Measurements from ENCODE around the gene ORM2. TPM values are rescaled to one million over a fixed set of nuclear protein-coding genes. Genes with fewer than 3 reads are reported as not detected.

Gene ORM2
- total RNA-seq, 1 experiment from 2014 or later: 0.59 TPM

- H3K4me2 ChIP-seq (ENCODE audit: low read length): no peak overlapping the region
- POLR2A ChIA-PET: no interaction called here
- no peaks in the 10 kb centered on the region for H4K20me1 ChIP-seq (ENCODE audit: insufficient read depth)
- no peak overlapping the region for H3K4me3 ChIP-seq (replicated peaks in 1 of 2; ENCODE audit: low read depth in 1 of 2, low read length in 2 of 2)
- DNase-seq (ENCODE audit: low read depth, low spot score): no peak
- no peaks in the 10 kb centered on the region for H3K9me3 ChIP-seq (ENCODE audit: control insufficient read depth in 1 of 2, insufficient read depth in 1 of 2, low read depth in 1 of 2, low read length in 2 of 2)
- H3K27ac ChIP-seq (ENCODE audit: low read depth, low read length): no peak overlapping the region
- intact Hi-C loops (cut with micrococcal nuclease): no loop called here
- H3K36me3 ChIP-seq (ENCODE audit: control insufficient read depth in 1 of 2, insufficient read depth in 2 of 2, low read length in 2 of 2): peaks cover 0 to 6% of the 10 kb centered on the region in 2 experiments; a peak in 1 of 4 replicates
- H3K9me2 ChIP-seq (ENCODE audit: insufficient read depth): no peaks in the 10 kb centered on the region
- CTCF ChIA-PET: interaction anchor here (0.9 to 1.6 kb wide), 2 partner anchors 8 to 217 kb away, joined by 4 to 6 read pairs; no protein-coding TSS in a partner anchor
- no peak overlapping the region for H3K9ac ChIP-seq (ENCODE audit: low read length)
- H3K79me2 ChIP-seq (ENCODE audit: insufficient read depth, low read length): no peaks in the 10 kb centered on the region
- no peaks in the 10 kb centered on the region for H3K4me1 ChIP-seq (ENCODE audit: control insufficient read depth in 1 of 2, insufficient read depth in 2 of 2, low read length in 2 of 2)
- TF ChIP-seq SIN3A (IDR thresholded peaks at IDR 0.05; ENCODE audit: low read depth): no peak
- TF ChIP-seq MAX (IDR thresholded peaks at IDR 0.05): no peak
- no peak for TF ChIP-seq SP1 (IDR thresholded peaks at IDR 0.05; ENCODE audit: low read depth)
- H2AFZ ChIP-seq (ENCODE audit: low read depth, low read length, poor library complexity, severe bottlenecking): no peak overlapping the region
- H3K27me3 ChIP-seq (ENCODE audit: insufficient read depth, low read length): no peaks in the 10 kb centered on the region
- RAD21 ChIA-PET (ENCODE audit: low non-redundant PET in 1 of 2, low total read pairs in 2 of 2, uncharacterized antibody in 2 of 2, unreplicated experiment in 2 of 2): no interaction called here
- BruUV-seq (replicated peaks): no TSS peak
- no peak for ATAC-seq
Observed at GRCh38 chr9:114299286-114300152, 30.1 kb upstream of the ORM2 start.

GRCh38 chr9:114300153-114300845, 29.4 kb upstream of the ORM2 start:
- TF ChIP-seq YY1 (IDR thresholded peaks at IDR 0.05; ENCODE audit: extremely low read depth, insufficient replicate concordance, low read depth, low read length): no peak
- TF ChIP-seq JUND (IDR thresholded peaks at IDR 0.05): no peak
- TF ChIP-seq POLR2A (IDR thresholded peaks at IDR 0.05; ENCODE audit: borderline replicate concordance, extremely low read depth, insufficient read depth, insufficient read length): no peak
- no peak for TF ChIP-seq TCF7L2 (IDR thresholded peaks at IDR 0.05; ENCODE audit: borderline replicate concordance, extremely low read depth, insufficient read depth, insufficient read length)
- no peak for TF ChIP-seq CEBPB (IDR thresholded peaks at IDR 0.05; ENCODE audit: low read depth)
- DNase-seq (ENCODE audit: low read depth, low spot score) (no peak), ATAC-seq (no peak)
- ChIA-PET POLR2A (no interaction called here), CTCF (interaction anchor here (0.9 to 1.6 kb wide), 2 partner anchors 9 to 218 kb away, joined by 4 to 6 read pairs; no protein-coding TSS in a partner anchor), RAD21 (ENCODE audit: low non-redundant PET in 1 of 2, low total read pairs in 2 of 2, uncharacterized antibody in 2 of 2, unreplicated experiment in 2 of 2) (no interaction called here)
- no peaks in the 10 kb centered on the region; a peak in 1 of 4 replicates for H3K36me3 ChIP-seq (ENCODE audit: control insufficient read depth in 1 of 2, insufficient read depth in 2 of 2, low read length in 2 of 2)
- intact Hi-C loops (cut with micrococcal nuclease): no loop called here
- no peaks in the 10 kb centered on the region for H4K20me1 ChIP-seq (ENCODE audit: insufficient read depth)
- H3K4me2 ChIP-seq (ENCODE audit: low read length): no peak overlapping the region
- H3K9me2 ChIP-seq (ENCODE audit: insufficient read depth): no peaks in the 10 kb centered on the region
- no peak overlapping the region for H3K27ac ChIP-seq (ENCODE audit: low read depth, low read length)
- no peaks in the 10 kb centered on the region for H3K4me1 ChIP-seq (ENCODE audit: control insufficient read depth in 1 of 2, insufficient read depth in 2 of 2, low read length in 2 of 2)
- no peak overlapping the region for H3K4me3 ChIP-seq (replicated peaks in 1 of 2; ENCODE audit: low read depth in 1 of 2, low read length in 2 of 2)
- no peaks in the 10 kb centered on the region for H3K79me2 ChIP-seq (ENCODE audit: insufficient read depth, low read length)
- no peak overlapping the region for H2AFZ ChIP-seq (ENCODE audit: low read depth, low read length, poor library complexity, severe bottlenecking)
- H3K27me3 ChIP-seq (ENCODE audit: insufficient read depth, low read length): no peaks in the 10 kb centered on the region
- no TSS peak for BruUV-seq (replicated peaks)
- H3K9me3 ChIP-seq (ENCODE audit: control insufficient read depth in 1 of 2, insufficient read depth in 1 of 2, low read depth in 1 of 2, low read length in 2 of 2): no peaks in the 10 kb centered on the region
- H3K9ac ChIP-seq (ENCODE audit: low read length): no peak overlapping the region
